Effector CD4-positive, alpha-beta T cell (primary cell): ENCODE measurements around the gene FOSL2.

Source experiments
- DNase-seq: peaks from one replicate; pipeline ENCODE4 v3.0.0-alpha.2; 2020

Gene FOSL2

DNA sequence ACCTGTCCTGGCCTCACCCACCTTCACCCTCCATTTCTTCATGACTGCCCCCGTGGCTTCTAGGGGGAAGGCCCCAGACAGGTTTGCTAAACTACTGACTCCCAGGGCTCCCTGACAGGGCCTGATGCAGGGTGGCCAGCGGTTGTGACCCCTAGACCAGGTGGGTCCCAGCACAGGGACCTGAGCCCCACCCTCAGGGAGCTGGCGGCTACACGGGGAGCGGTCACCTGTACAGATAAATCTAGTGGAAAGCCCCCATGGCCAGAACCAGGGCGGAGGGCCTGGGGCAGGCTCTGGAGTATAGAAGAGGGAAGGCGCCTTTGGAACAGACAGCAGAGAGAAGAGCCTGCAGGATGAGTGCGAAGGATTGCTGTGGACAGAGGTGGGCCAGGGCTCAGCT is 60.7 kb downstream of the FOSL2 start:
- DNase-seq: no peak

DNA sequence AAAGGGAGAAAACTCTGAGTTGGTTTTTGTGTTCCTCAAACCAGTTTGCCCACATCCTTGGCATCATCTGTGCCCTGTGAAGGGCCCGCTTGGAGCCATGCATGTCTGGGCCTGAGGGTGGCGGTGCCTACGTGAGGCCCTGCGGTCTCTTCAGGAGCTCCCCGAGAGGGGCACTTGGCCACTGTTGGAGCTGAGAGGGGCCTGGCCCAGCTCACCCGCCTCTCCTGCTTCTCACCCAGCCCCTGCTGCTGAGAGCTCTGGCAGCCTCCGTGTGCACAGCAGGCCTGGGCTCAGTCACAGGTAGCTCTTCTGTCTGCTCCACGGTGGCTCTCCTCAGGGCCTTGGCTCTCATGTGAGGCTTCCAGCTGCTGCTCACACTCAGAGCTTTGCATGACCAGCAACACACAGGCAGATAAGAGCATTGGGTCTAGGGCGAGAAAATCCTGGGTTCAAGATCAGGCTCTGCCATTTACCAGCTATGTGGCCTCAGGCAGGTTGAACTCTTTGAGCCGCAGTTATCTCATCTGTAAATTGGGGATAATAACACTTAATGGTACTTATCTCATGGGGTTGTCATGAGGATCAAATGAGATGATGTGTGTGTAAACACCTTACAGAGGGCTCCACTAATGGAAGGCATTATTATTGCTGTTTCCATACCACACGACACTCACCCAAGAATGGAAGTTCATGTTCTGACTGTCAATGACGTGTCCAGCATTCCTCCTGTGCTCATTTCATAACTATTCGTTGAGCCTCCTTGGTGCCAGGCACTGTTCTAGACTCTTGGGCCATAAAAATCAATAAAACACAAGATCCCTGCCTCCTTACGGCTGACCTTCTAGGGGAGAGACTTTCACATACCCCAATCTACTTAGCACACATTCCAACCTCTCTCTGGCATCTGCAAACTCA is 61.6 kb downstream of the FOSL2 start:
- no peak for DNase-seq

DNA sequence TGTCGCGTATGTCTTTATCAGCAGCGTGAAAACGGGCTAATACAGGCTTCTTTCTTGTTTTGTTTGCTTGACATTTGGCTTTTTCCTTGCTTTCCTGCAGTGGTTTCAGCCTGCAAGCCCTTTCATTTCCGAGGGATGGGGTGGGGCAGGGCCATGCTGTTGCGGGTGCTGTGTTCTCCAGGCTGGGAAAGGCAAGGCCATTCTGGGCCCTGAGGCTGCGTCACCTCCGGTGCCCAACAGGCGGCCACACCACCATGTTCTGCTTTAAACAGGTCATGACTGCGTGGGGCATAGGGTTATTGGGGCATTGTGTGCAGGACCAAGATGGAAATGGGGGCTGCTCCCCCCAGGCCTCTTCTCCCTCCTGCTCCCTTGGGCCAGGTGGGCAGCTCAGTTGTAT is 64.6 kb downstream of the FOSL2 start:
- DNase-seq: no peak

DNA sequence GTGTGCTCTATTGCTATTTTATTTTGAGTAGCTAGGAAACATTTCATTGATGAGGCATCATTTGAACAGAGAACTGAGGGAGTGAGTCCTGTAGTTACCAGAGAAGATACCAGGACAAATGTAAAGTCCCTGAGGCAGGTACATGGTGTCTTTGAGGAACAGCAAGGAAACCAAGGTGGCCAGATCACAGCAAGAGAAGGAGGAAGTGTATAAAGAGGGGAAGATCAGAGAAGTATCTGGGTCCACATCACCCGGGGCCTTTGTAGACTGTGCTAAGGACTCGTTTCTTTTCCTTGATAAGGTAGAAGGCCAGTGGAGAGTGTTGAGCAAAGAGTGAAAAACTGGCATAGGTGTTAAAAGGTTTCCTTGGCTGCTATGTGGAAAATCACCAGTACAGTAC is 68.4 kb downstream of the FOSL2 start:
- no peak for DNase-seq

DNA sequence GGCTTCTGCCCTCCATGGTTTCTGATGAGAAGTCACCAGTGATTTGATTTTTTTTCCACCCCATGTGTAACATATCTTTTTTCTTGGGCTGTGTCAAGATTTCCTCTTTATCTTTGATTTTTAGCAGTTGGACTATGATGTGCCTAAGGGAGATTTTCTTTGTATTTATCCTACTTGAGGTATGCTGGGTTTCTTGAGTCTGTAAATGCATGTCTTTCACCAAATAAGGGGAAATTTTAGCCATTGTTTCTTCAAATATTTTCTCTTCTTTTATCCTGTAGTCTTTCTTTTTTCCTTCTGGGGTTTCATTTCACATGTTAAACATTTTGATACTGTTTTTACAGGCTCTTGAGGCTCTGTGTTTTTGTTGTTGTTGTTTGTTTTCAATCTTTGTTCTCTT is 69.5 kb downstream of the FOSL2 start:
- DNase-seq: no peak

DNA sequence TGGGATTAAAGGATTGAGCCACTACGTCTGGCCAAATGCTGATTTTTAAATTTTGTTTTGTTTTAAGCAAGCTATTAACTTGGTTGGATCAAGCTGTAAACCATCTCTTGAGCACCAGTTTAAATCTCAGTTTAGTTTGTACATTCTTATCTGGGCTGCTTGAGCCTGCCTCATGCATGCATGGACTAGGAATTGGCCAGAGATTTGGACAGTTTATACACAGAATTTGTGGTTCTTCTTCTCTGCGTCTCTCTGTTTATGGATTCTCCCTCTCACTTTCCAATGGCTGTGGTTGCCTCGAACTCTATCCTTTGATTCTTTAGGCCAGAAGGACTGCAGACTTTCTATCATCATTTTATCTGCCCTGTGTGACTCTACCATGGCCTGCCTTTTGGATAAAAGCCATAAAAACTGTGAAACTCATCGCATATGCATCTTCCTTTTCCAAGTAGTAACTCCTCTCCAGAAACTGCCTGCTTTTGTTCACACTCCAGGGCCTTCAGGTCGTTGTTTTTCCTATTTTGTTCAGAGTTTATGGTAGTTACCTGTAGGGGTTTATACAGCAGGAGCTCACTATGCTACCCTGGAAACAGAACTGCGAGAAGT is 70.7 kb downstream of the FOSL2 start:
- DNase-seq: no peak

DNA sequence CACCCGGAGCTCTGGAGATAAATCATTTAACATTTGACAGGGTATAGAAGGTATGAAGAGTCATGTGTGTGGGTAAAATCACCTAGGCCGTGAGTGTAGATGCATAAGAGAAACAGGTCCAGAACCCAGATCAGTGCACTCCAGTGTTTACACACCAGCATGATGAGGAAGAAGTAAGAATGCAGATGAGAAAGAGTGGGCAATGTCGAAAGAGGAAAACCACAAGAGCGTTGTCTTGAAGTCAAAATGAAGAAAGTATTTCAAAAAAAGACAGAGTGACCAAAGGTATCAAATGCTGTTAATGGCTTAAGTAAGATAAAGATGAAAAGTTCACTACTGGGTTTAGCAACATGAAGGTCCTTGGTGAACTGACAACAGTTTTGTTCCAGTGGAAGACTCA is 71.2 kb downstream of the FOSL2 start:
- no peak for DNase-seq

DNA sequence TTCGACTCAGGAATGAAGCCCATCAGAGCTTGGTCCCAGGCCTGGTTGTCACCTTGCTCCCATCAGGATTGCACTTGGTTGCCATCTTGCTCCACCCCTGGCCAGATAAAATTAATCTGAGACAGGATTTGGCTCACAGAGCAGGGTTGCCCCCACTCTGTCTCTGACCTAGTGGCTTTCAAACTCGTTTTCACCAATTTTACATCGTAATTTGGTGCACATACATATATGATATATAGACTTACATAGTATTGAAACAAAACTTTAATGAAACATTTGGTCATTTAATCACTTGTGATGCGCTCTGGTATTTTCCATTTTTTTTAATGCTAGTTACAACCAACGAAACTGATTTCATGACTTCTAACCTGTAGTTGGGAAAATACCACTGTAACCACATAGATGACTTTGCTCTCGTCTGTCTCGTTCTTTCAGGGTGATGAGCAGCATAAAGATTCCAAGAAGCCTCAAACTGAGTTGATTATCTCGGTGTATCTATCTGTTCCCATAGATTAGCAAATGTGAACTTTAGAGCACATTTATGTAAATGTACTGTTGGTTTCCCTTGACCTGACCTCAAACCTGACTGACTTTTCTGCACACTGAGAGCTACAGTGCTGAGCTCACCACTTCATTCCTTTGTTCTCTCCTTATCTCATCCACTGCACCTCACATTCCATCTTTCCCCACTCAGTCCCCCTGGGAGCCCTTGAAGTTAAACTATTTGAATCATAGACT is 72.7 kb downstream of the FOSL2 start:
- DNase-seq: no peak
